Measurements from ENCODE around the gene BMP7. TPM values are rescaled to one million over a fixed set of nuclear protein-coding genes. Genes with fewer than 3 reads are reported as not detected.

Gene BMP7
- total RNA-seq, 1 experiment from 2014 or later = not detected

DNA sequence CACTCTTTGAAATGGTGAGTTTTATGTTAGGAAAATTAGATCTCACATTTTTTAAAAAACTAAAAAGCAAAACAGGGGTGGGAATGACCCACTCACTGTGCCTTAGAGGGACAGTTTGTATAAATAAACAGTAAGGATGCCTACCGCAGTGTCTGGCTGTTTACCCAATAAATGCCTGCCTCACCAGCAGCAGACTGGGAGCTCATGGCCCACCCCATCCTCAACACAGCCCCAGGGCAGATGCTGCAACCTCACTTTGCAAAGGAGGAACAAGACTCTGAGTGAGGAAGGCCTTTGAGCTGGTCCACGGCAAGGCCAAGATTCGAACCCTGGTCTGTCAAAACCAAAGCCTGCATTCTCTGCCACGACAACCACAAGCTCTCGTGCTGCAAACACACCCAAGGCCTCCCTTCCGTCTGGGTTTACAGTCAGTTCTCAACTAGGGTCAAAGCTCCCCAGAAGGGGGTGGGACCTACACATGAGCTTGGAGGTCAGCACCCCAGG, 77.8 kb downstream of the BMP7 start:
- POLR2A ChIA-PET = interaction anchor here (1.6 kb wide), 1 partner anchor 9 kb away, joined by 7 read pairs; no protein-coding TSS in a partner anchor
- no TSS peak for BruUV-seq (replicated peaks)
- H3K9me3 Mint-ChIP-seq (ENCODE audit: unreplicated experiment) = peaks cover 6% of the 10 kb centered on the region
- H3K4me1 Mint-ChIP-seq (ENCODE audit: insufficient read depth, unreplicated experiment) = peaks cover 17% of the 10 kb centered on the region
- no peak overlapping the region for H3K4me3 Mint-ChIP-seq (ENCODE audit: unreplicated experiment)
- H3K27me3 Mint-ChIP-seq (ENCODE audit: insufficient read depth, unreplicated experiment) = no peaks in the 10 kb centered on the region
- CTCF ChIA-PET = interaction anchor here (1.2 to 1.3 kb wide), 2 partner anchors 9 to 144 kb away, joined by 3 to 4 read pairs; no protein-coding TSS in a partner anchor
- DNase-seq (ENCODE audit: unreplicated experiment) = no peak
- H3K27ac Mint-ChIP-seq (ENCODE audit: low read depth, unreplicated experiment) = no peak overlapping the region
- intact Hi-C loops (cut with micrococcal nuclease) = no loop called here
- TF ChIP-seq, protein P1, sequence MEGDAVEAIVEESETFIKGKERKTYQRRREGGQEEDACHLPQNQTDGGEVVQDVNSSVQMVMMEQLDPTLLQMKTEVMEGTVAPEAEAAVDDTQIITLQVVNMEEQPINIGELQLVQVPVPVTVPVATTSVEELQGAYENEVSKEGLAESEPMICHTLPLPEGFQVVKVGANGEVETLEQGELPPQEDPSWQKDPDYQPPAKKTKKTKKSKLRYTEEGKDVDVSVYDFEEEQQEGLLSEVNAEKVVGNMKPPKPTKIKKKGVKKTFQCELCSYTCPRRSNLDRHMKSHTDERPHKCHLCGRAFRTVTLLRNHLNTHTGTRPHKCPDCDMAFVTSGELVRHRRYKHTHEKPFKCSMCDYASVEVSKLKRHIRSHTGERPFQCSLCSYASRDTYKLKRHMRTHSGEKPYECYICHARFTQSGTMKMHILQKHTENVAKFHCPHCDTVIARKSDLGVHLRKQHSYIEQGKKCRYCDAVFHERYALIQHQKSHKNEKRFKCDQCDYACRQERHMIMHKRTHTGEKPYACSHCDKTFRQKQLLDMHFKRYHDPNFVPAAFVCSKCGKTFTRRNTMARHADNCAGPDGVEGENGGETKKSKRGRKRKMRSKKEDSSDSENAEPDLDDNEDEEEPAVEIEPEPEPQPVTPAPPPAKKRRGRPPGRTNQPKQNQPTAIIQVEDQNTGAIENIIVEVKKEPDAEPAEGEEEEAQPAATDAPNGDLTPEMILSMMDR (IDR thresholded peaks at IDR 0.05; ENCODE audit: unreplicated experiment) = no peak
- H3K36me3 Mint-ChIP-seq (ENCODE audit: insufficient read depth, unreplicated experiment) = peaks cover 6% of the 10 kb centered on the region

DNA sequence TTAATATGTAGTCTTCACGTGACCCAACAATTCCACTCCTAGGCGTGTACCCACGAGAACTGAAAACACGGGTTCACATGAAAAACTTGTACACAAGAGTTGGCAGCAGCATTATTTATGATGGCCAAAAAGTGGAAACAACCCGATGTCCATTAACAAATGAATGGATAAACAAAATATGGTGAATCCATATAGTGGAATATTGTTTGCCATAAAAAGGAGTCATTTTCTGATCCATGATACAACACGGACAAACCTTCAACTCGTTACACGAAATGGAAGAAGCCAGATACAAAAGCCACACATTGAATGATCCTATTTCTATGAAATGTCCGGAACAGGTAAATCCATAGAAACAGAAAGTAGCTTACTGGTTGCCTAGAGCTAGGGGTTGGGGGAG, 78.4 kb downstream of the BMP7 start:
- ChIA-PET POLR2A (interaction anchor here (1.6 kb wide), 1 partner anchor 9 kb away, joined by 7 read pairs; no protein-coding TSS in a partner anchor), CTCF (no interaction called here)
- intact Hi-C loops (cut with micrococcal nuclease) = no loop called here
- DNase-seq (ENCODE audit: unreplicated experiment) = no peak
- no TSS peak for BruUV-seq (replicated peaks)
- TF ChIP-seq, protein P1 (IDR thresholded peaks at IDR 0.05; ENCODE audit: unreplicated experiment) = no peak
- H3K27ac Mint-ChIP-seq (ENCODE audit: low read depth, unreplicated experiment) = no peak overlapping the region
- peaks cover 17% of the 10 kb centered on the region for H3K4me1 Mint-ChIP-seq (ENCODE audit: insufficient read depth, unreplicated experiment)
- no peak overlapping the region for H3K4me3 Mint-ChIP-seq (ENCODE audit: unreplicated experiment)
- peaks cover 6% of the 10 kb centered on the region for H3K36me3 Mint-ChIP-seq (ENCODE audit: insufficient read depth, unreplicated experiment)
- H3K27me3 Mint-ChIP-seq (ENCODE audit: insufficient read depth, unreplicated experiment) = no peaks in the 10 kb centered on the region
- peaks cover 6% of the 10 kb centered on the region for H3K9me3 Mint-ChIP-seq (ENCODE audit: unreplicated experiment)

DNA sequence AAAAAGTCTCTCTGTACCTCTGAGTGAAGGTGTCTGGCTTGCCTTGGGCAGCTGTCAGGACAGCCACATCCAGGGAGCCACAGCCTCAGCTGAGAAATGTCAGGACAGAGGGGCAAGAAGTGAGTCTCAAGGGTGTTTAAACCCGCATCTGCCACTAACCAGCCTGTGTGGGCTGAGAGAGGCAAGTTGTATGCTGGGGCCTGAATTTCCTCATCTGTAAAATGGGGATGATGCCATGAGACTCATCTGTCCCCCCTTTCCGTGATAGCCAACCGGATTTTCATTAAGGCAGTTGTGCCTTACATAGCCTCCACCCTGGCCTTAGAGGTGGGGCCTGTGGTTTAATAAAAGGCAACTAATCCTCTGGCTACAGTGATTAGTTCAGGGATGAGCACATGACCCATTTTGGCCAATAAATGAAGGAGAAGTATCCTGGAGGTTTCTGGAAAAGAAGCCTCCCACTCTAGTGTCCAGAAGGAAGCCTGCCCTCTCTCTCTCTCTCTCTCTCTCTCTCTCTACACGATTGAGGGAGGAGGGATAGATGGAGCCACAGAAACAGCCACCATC, 79.3 kb downstream of the BMP7 start:
- H3K27me3 Mint-ChIP-seq (ENCODE audit: insufficient read depth, unreplicated experiment) = no peaks in the 10 kb centered on the region
- ChIA-PET POLR2A (no interaction called here), CTCF (no interaction called here)
- H3K36me3 Mint-ChIP-seq (ENCODE audit: insufficient read depth, unreplicated experiment) = peaks cover 6% of the 10 kb centered on the region
- no peak overlapping the region for H3K27ac Mint-ChIP-seq (ENCODE audit: low read depth, unreplicated experiment)
- TF ChIP-seq, protein P1 (IDR thresholded peaks at IDR 0.05; ENCODE audit: unreplicated experiment) = no peak
- intact Hi-C loops (cut with micrococcal nuclease) = no loop called here
- no peak overlapping the region for H3K4me3 Mint-ChIP-seq (ENCODE audit: unreplicated experiment)
- BruUV-seq (replicated peaks) = no TSS peak
- no peak for DNase-seq (ENCODE audit: unreplicated experiment)
- H3K9me3 Mint-ChIP-seq (ENCODE audit: unreplicated experiment) = peaks cover 6% of the 10 kb centered on the region
- peaks cover 17% of the 10 kb centered on the region for H3K4me1 Mint-ChIP-seq (ENCODE audit: insufficient read depth, unreplicated experiment)

DNA sequence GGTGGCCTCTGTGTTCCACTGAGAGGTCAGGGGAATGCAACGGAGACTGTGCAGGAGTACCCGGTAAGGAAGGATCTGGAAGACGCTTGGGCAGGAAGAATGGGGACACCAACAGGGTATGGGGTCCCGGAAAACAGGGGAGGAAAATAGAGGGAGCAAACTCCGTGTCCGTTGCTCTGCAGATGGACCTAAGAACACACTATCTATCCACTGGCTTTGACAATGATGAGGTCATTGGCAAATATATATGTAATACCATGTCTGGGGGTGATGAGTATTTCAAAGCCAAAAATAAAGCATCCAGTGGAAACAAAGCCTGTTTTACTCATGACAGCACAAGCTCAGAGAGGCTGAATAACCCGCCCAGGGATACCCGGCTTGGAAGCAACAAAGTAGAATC, 80.2 kb downstream of the BMP7 start:
- BruUV-seq (replicated peaks) = no TSS peak
- Mint-ChIP-seq H3K4me1 (ENCODE audit: insufficient read depth, unreplicated experiment) (peaks cover 16% of the 10 kb centered on the region), H3K27ac (ENCODE audit: low read depth, unreplicated experiment) (no peak overlapping the region), H3K27me3 (ENCODE audit: insufficient read depth, unreplicated experiment) (no peaks in the 10 kb centered on the region), H3K4me3 (ENCODE audit: unreplicated experiment) (no peak overlapping the region), H3K9me3 (ENCODE audit: unreplicated experiment) (peaks cover 6% of the 10 kb centered on the region), H3K36me3 (ENCODE audit: insufficient read depth, unreplicated experiment) (peaks cover 6% of the 10 kb centered on the region)
- intact Hi-C loops (cut with micrococcal nuclease) = no loop called here
- POLR2A ChIA-PET = no interaction called here
- no peak for DNase-seq (ENCODE audit: unreplicated experiment)
- TF ChIP-seq, protein P1 (IDR thresholded peaks at IDR 0.05; ENCODE audit: unreplicated experiment) = no peak
- CTCF ChIA-PET = interaction anchor here (0.6 kb wide), 1 partner anchor 144 kb away, joined by 3 read pairs; no protein-coding TSS in a partner anchor
